ENCODE results near the gene ADGRG3.

- TF ChIP-seq, protein P1, sequence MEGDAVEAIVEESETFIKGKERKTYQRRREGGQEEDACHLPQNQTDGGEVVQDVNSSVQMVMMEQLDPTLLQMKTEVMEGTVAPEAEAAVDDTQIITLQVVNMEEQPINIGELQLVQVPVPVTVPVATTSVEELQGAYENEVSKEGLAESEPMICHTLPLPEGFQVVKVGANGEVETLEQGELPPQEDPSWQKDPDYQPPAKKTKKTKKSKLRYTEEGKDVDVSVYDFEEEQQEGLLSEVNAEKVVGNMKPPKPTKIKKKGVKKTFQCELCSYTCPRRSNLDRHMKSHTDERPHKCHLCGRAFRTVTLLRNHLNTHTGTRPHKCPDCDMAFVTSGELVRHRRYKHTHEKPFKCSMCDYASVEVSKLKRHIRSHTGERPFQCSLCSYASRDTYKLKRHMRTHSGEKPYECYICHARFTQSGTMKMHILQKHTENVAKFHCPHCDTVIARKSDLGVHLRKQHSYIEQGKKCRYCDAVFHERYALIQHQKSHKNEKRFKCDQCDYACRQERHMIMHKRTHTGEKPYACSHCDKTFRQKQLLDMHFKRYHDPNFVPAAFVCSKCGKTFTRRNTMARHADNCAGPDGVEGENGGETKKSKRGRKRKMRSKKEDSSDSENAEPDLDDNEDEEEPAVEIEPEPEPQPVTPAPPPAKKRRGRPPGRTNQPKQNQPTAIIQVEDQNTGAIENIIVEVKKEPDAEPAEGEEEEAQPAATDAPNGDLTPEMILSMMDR (IDR thresholded peaks at IDR 0.05; ENCODE audit: insufficient read depth, low read depth, low read length), result no peak
- no peak for TF ChIP-seq EZH2 (IDR thresholded peaks at IDR 0.05; ENCODE audit: insufficient read depth, low read length)
Measured at GRCh38 chr16:57642160-57643135, 25.7 kb upstream of the ADGRG3 start.
